ENCODE measurements around the gene ZNF143. TPM values are rescaled to one million over a fixed set of nuclear protein-coding genes. Genes with fewer than 3 reads are reported as not detected.
A peak's percentile ranks its signal among the peaks of the same experiment; 100 is the strongest.

ZNF143 gene
- total and polyA plus RNA-seq, 2 of the 13 experiments (the other 11 are each of a cell fraction or from before 2014, with no cell fraction given), result 22.4 to 35.6 TPM

DNA sequence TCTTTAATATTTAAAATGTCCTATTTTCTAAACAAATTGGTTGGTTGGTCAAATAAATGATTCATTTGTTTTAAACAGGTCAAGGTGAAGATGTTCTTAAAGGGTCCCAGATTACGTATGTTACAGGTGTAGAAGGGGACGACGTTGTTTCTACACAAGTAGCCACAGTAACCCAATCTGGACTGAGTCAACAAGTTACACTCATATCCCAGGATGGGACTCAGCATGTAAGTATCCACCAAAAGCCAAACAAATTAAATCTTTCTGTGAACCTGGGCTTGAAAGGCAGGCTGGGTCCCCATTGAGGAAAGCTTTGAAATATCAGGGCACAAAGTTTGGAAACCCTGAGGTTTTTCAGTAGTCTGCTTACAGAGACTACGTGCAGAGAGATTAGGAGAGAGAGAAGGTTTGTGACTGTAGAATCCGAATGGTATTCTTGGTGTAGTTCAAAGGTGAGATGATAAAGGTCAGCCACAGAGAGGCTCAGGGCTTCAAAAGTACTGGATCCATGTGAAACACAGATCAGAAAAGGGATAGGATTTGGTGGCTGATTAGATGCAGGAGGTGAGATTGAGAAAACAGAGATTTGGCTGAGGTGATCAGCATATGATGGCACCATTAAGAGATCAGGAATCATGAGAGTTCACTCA is 51.7 kb downstream of the ZNF143 start (continued):
- TF ChIP-seq, protein P1, sequence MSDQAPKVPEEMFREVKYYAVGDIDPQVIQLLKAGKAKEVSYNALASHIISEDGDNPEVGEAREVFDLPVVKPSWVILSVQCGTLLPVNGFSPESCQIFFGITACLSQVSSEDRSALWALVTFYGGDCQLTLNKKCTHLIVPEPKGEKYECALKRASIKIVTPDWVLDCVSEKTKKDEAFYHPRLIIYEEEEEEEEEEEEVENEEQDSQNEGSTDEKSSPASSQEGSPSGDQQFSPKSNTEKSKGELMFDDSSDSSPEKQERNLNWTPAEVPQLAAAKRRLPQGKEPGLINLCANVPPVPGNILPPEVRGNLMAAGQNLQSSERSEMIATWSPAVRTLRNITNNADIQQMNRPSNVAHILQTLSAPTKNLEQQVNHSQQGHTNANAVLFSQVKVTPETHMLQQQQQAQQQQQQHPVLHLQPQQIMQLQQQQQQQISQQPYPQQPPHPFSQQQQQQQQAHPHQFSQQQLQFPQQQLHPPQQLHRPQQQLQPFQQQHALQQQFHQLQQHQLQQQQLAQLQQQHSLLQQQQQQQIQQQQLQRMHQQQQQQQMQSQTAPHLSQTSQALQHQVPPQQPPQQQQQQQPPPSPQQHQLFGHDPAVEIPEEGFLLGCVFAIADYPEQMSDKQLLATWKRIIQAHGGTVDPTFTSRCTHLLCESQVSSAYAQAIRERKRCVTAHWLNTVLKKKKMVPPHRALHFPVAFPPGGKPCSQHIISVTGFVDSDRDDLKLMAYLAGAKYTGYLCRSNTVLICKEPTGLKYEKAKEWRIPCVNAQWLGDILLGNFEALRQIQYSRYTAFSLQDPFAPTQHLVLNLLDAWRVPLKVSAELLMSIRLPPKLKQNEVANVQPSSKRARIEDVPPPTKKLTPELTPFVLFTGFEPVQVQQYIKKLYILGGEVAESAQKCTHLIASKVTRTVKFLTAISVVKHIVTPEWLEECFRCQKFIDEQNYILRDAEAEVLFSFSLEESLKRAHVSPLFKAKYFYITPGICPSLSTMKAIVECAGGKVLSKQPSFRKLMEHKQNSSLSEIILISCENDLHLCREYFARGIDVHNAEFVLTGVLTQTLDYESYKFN (CRISPR knock-in tag; conservative IDR thresholded peaks at IDR 0.05), result peak; percentile 73
- TF ChIP-seq KAT7 (CRISPR knock-in tag; IDR thresholded peaks at IDR 0.05; ENCODE audit: borderline replicate concordance) (no peak), NR2F6 (IDR thresholded peaks at IDR 0.05) (0 out of 2 replicates have a peak, but pooled peaks have one; percentile 36), NR2F6 (CRISPR knock-in tag; IDR thresholded peaks at IDR 0.05) (peak; percentile 48; the same call in 1 of the 2 replicates), CSRNP2 (CRISPR knock-in tag; conservative IDR thresholded peaks at IDR 0.05; ENCODE audit: low read depth) (no peak), AGO1 (IDR thresholded peaks at IDR 0.05; ENCODE audit: low read depth, low read length, poor library complexity, severe bottlenecking) (no peak), TSC22D2 (CRISPR knock-in tag; IDR thresholded peaks at IDR 0.05; ENCODE audit: borderline replicate concordance) (no peak), NR2F2 (IDR thresholded peaks at IDR 0.05; ENCODE audit: borderline replicate concordance, low read depth) (peak; percentile 42; the same call in 1 of the 2 replicates), ZNF205 (CRISPR knock-in tag; IDR thresholded peaks at IDR 0.05) (no peak), JUNB (CRISPR knock-in tag; IDR thresholded peaks at IDR 0.05; ENCODE audit: borderline replicate concordance) (0 out of 2 replicates have a peak, but pooled peaks have one; percentile 29), NR2C2 (CRISPR knock-in tag; IDR thresholded peaks at IDR 0.05; ENCODE audit: borderline replicate concordance) (peak; percentile 88), ZKSCAN5 (CRISPR knock-in tag; IDR thresholded peaks at IDR 0.05) (peak; percentile 65; the same call in 1 of the 2 replicates), ZXDC (CRISPR knock-in tag; IDR thresholded peaks at IDR 0.05) (no peak), CREB1 (IDR thresholded peaks at IDR 0.05) (no peak), CREB1 (CRISPR knock-in tag; IDR thresholded peaks at IDR 0.05) (peak; percentile 39; the same call in 1 of the 2 replicates), HIC2 (CRISPR knock-in tag; IDR thresholded peaks at IDR 0.05; ENCODE audit: low read depth) (no peak), PITX1 (CRISPR knock-in tag; IDR thresholded peaks at IDR 0.05) (0 out of 2 replicates have a peak, but pooled peaks have one; percentile 34), HOXA3 (CRISPR knock-in tag; IDR thresholded peaks at IDR 0.05) (peak; percentile 35; the same call in 1 of the 2 replicates)
- TF ChIP-seq, protein P2, sequence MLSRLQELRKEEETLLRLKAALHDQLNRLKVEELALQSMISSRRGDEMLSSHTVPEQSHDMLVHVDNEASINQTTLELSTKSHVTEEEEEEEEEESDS (CRISPR knock-in tag; IDR thresholded peaks at IDR 0.05; ENCODE audit: borderline replicate concordance), result no peak
